Glomerular endothelial cell (primary cell): Measurements from ENCODE around the gene CUL4B. TPM values are rescaled to one million over a fixed set of nuclear protein-coding genes. Genes with fewer than 3 reads are reported as not detected.
A peak's percentile ranks its signal among the peaks of the same experiment; 100 is the strongest.
"Not testable (repeated sequence)": the region's sequence is repeated elsewhere in the genome, so short reads cannot be mapped to it uniquely, and the experiment has no call there.

ENCODE experiments used
- DNase-seq: peaks from one replicate; pipeline ENCODE4 v3.0.0-alpha.2; 2011; ENCODE audit warnings: low read depth, low spot score; ENCODE audit errors: extremely low read depth
- total RNA-seq: library from RNA; depleted of rRNA; stranded (reverse); fragments of >200 nt; gene quantifications from 2 replicates; pipeline ENCODE4 v1.2.3, GENCODE V29; 2015

CUL4B gene
- total RNA-seq: 69.1 and 79.0 TPM in 2 replicates

GRCh38 chrX:120560842-120561633 is at the start of gene CUL4B:
TSS of gene CUL4B (minus strand) at chrX:120560962. CDS start at chrX:120560638, 324 bp downstream.
- DNase-seq: no peak

DNA sequence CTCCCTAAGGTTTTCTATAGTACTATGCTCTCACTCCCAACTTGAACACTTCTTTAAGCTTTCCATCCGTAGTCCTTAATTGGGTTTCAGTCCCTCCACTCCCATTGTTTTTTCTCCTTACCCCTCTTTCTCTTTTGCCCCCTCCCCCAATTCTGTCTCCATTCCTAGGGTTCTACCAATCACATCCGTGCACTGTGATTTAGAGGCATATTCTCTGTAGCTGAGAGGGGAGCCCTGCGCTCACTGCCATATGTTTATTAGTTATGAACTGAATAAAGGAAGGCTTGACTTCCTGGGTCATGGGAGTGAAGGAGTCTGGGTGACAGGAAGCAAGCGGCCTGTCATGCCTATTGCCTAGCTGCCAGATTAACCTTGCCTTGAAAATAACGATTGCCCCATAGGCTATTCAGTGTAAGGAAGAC is 43.6 kb upstream of the CUL4B start:
- no peak for DNase-seq

DNA sequence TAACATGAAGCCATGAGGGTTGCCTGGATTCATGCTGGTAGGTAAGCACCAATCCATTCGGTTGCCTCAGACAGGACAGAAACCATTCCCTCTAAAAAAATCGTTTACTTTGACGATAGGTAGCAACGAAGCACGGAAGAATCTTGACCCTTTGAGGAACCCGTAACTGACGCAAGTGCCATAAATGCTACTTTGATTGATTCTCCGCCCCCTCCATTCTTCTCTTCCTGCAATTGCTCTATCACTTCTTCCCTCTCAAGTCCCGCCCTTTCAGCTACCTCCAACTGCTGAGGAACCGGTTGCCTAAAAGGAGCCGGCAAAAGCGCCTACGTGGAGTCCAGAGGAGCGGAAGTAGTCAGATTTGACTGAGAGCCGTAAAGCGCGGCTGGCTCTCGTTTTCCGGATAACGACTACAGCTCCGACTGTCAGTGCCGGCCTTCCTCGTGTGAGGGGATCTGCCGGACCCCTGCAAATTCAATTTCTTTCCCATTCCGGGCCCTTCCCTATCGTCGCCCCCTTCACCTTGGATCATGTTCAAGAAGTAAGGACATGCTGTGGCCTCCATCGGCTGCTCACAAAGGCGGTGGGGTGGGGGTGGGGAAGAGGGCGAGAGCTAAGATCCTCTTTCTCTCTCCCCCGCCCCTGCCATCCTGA is 43.1 kb upstream of the CUL4B start, which contains the start of gene MCTS1:
Gene MCTS1, plus strand, starts transcription at position 395 of the 654 bp plus-strand sequence. Its CDS starts 136 bp downstream, at position 531.
- peak; percentile 82 for DNase-seq

GRCh38 chrX:120585702-120586101 is 24.9 kb upstream of the CUL4B start:
- DNase-seq: no peak

DNA sequence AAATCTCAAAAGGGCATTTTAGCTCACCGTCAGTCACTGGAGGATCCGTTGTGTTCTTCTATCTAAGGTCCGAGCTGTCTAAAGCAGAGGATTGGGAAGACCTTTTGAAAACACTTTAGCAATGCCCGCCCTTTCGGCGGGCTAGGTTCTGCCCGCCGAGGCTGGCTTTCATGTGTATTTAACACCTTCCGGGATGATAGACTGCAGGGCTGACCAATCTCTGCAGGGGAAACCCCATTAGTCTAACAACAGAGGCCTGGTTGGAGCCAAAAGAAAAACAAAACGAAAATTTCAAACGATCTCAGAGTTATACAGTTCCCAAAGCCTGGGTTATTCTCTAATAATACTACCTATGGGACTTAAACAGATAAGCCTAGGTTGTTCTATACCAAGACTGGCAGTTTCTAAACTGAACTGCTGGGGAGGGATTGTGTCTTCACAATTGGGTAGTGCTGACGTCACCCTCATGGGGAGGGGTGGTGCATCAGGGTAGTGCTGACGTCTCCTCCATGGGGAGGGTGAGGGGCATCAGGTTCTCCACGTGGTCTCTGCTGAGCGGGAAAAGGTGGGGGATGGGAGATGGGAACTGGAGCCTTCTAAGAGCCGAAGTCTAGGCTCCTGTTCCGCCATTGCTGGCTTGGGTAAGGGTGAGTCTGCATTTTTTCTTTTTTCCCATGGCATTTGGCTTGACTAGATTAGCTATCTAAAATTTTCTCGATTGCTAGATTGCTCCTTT is 14.8 kb upstream of the CUL4B start:
- DNase-seq: no peak

GRCh38 chrX:120573806-120574205 is 13.0 kb upstream of the CUL4B start:
- not testable (repeated sequence) for DNase-seq

- no peak for DNase-seq
Observed at GRCh38 chrX:120570011-120570600, 9.3 kb upstream of the CUL4B start.

- DNase-seq: no peak
Observed at GRCh38 chrX:120568609-120569008, 7.8 kb upstream of the CUL4B start.

GRCh38 chrX:120568035-120568434 is 7.3 kb upstream of the CUL4B start:
- no peak for DNase-seq

DNA sequence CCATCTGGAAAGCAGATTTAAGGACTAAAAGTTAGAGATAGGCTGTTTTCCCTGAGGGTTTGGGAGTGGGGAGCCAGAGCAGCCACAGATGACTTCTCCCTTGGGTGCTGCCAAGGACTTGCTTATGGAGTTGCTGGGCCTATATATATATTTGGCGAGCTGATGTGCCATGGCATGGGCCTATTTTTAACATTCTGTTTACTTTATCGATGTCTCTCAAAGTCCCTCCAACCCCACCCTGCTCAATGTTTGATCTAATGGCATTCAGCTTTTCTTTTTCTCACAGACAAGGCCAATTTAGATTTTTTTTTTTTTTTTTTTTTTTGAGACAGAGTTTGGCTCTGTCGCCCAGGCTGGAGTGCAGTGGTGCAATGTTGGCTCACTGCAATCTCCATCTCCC is 6.1 kb upstream of the CUL4B start:
- DNase-seq: no peak

- no peak for DNase-seq
Observed at GRCh38 chrX:120564925-120565324, 4.2 kb upstream of the CUL4B start.

GRCh38 chrX:120562569-120562926 is 1.8 kb upstream of the CUL4B start:
- DNase-seq: no peak

DNA sequence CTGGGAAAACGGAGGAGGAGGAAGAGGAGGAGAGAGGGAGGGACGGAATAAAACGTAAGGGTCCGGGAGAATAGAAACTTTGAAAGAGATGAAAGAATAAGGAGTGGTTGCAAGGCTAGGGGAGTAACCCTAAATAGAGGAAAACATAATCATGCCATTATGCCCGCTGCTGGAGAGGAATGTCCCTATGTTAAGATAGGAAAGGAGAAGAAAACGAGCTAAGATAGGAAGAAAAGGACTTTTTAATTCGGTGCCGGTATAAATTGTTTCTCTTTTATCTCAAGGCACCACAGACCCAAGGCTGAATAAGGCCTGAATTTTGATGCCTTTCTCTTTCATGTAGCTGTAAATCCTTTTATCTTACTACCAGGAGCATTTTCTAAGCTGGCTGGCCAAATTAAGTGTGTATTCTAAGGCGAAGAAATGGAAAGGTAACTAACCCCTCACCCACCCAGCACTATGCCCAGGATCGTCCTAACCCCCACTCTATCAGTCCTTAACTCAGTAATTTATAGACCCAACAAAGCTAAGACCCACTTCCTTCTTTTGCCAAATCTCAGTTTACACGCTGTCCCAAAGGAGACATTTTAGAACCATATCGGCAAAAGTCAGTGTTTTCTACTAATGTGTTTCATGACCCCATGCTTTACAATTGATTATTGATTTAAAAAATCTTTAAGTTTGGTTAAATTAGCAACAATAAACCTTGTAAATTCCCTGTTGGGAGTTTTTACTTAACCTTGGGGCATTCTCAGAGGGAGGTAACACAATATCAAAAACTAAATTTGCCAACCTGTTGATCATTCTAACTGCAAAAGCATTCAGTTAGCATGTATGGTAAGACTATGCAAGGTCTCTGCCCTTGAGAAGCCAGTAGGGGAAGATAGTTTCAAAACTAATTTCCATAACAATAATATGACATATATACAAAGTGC is 1.1 kb upstream of the CUL4B start:
- no peak for DNase-seq

- DNase-seq: no peak
Observed at GRCh38 chrX:120560405-120560841, 339 bp downstream of the CUL4B start.

- DNase-seq: no peak
Observed at GRCh38 chrX:120559804-120560203, 958 bp downstream of the CUL4B start.

DNA sequence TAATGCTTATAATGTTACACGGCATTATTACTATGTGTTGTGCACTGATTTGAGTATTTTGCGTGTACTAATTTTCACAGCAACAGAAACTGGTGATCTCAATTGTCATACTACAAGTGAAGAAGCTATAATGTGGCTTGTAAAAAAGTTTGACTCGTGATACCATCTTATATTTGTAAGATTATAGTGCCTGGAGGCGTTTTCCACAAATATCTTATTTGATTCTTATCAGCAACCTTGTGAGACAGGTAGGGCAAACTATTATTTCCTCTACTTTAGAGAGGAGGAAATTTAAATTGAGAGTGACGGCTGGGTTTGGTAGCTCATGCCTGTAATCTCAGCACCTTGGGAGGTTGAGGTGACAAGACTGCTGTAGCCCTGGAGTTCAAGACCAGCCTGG is 4.5 kb downstream of the CUL4B start:
- no peak for DNase-seq

DNA sequence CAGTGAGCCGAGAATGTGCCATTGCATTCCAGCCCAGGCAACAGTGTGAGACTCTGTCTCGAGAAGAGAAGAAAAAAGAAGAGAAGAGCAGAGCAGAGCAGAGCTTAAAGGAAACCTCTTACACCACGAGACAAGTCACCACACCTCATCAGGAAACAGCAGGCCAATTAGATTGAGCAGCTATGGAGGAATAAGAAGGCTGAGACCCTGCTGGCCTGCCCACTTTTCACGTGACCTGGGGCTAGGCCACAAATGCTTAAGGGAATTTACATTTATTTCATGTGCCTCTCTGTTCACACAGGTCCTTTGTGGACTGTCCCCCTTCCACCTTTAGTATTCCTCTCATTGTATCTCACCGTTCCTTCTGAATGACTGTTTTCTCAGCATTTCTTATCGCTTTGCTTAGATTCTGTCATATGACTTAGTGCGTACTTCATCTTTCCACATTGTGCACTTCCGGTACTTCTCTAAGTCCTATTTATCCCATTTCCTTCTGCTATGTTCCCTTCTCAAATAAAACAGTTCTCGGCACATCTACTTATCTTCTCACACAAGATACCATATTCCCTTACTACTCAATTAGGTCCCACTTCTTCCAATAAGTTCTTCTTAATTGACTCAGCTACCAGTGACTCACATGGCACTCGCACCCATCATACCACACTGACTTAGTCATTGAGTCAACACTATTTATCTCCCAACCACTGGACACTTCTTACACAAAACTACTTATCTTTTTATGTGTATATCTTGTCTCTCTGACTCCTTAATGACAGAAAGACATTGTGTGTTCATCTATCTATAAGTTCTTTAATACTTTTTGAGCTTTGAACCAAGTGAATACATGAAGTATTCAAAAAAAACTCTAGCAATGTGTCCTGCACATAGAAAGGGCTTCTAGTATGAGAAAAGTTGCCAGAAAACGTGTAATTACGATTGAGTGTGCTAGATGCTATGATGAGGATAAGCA is 11.0 kb downstream of the CUL4B start:
- no peak for DNase-seq

GRCh38 chrX:120536061-120536460 is 24.7 kb downstream of the CUL4B start:
- DNase-seq: no peak
